ES-I3 (cell line): Measurements from ENCODE around the gene KCNIP1.

Experiments
- H3K36me3 ChIP-seq: 2 replicates; pipeline ENCODE4 v1.6.1; 2013; ENCODE audit warnings: mild to moderate bottlenecking, low read length, control low read depth, moderate library complexity; ENCODE audit not compliant: insufficient read depth
- H3K4me1 ChIP-seq: 2 replicates; pipeline ENCODE4 v1.6.1; 2013; ENCODE audit warnings: mild to moderate bottlenecking, control low read depth, low read length; ENCODE audit not compliant: insufficient read depth
- H3K9ac ChIP-seq: 2 replicates; pipeline ENCODE4 v1.6.1; 2013; ENCODE audit warnings: low read depth, mild to moderate bottlenecking, low read length, moderate library complexity
- H3K9me3 ChIP-seq: 2 replicates; pipeline ENCODE4 v1.6.1; 2013; ENCODE audit warnings: mild to moderate bottlenecking, low read length, moderate library complexity; ENCODE audit not compliant: control insufficient read depth, insufficient read depth

KCNIP1 gene

DNA sequence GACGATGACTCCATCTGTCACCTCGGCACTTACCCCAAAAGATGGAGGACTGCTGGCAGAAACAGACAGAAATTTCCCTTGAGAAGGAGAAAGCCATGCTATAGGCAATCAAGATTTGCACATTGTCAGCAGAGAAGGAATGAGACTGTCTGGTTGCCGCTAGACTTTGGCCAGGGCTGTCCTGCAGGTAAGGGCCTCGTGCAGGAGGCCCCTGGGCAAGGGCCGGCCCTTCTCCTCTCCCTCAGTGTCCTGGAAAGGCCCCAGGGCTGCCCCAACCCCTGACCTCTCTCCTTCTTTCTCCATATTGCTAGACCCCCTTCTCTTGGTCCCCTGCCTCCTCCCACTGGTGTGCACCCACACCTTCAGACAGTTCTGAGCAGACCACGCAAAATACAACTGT is 14.6 kb upstream of the KCNIP1 start:
- Histone ChIP-seq H3K4me1 (peaks cover 9% of the 10 kb centered on the region; the same call in 1 of the 2 replicates), H3K9ac (no peak overlapping the region), H3K36me3 (no peaks in the 10 kb centered on the region), H3K9me3 (no peaks in the 10 kb centered on the region)

DNA sequence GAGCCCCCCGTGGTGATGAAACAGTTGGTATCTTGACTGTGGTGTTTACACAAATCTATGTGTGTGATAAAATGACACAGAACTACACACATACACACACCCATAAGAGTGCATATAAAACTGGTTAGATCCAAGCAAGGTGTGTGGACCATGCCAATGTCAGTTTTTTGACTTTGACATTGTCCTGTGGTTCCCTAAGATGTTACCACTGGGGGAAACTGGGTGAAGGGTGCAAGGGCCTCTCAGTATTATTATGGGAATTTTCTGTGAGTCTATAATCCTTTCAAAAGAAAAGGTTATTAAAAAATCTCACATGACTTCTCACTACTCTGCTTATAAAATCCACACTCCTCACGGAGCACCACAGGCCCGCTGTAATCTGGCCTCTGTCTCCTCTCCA is 13.4 kb upstream of the KCNIP1 start:
- H3K9ac ChIP-seq, result no peak overlapping the region
- H3K9me3 ChIP-seq, result no peaks in the 10 kb centered on the region
- H3K4me1 ChIP-seq, result peaks cover 7% of the 10 kb centered on the region
- H3K36me3 ChIP-seq, result no peaks in the 10 kb centered on the region

DNA sequence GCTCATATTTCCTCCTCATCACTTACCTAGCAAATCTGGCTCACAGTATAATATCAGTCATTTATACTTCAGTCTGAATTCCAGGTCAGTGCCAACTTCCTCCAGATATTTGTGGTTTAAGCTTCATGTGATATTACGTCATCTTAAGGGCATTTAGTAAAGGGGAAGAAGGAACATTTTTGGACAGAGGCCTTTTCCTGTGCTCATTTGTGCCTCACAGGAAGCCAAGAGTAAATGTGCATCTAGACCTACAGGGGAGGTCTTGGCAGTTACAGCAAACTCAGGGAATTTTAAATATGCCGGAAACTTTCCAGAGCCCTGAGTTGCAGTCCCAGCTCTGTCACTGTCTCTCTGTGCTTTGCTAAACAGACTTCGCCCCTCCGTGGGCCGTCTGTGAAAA is 12.3 kb upstream of the KCNIP1 start:
- no peaks in the 10 kb centered on the region for H3K9me3 ChIP-seq
- H3K4me1 ChIP-seq, result peaks cover 9% of the 10 kb centered on the region
- H3K36me3 ChIP-seq, result no peaks in the 10 kb centered on the region
- H3K9ac ChIP-seq, result no peak overlapping the region

DNA sequence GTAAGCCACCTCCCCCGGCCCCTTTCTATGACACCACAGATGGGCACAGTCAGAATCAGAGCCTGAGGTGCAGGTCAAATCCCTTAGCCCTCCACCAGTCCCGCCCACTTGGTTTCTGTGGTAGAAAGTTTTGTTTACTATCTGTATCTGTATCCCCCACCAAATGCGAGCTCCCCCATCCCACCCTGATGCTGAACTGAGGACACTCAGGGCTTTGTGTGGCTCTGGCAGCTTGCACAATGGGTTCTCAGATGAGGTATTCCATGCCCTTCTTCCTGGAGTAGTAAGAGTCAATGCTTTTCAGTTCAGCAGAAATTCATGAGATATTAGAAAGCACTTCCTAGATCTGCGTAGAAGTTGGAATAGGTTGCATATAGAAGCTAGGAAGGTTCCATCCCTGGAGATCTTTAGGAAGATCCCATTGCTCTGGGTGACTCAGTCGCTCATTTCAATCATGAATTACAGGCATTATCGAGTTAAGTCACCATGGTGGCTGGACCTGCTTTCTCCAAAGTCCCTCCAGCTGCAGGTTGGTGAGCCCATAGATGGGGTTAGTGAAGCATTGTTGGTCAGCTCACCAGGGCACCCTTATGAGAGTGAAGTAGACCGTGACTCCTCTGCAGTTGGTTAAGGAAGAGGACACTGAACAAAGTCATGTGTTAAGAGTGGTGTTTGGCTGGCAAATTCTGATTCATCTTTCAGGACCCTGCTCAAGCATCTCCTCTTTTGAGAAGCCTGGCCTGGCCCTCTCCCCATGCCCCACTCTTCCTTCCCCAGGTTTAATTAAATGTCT is 10.6 kb upstream of the KCNIP1 start:
- Histone ChIP-seq H3K36me3 (no peaks in the 10 kb centered on the region), H3K9me3 (no peaks in the 10 kb centered on the region), H3K4me1 (peaks cover 9% of the 10 kb centered on the region), H3K9ac (no peak overlapping the region)

DNA sequence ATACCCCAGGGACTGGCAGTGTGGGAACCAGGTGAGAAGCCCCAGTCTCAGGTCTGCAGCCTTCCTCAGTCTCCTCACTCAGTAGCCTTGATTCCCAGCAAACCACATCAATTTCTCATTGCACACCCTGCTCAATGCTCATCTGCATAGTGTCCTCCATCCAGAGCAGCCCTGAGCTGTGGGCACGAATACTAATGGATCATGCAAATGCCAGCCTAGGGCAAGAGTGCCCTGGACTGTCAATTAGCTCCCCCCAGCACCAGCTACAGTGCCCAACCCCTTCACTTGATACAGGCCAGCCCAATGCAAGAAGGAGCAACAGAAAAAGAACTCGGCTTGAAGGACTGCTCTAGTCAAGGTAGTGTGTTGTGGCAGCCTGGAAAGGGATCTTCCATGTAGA is 9.8 kb upstream of the KCNIP1 start:
- H3K9ac ChIP-seq, result no peak overlapping the region
- H3K4me1 ChIP-seq, result peaks cover 9% of the 10 kb centered on the region
- no peaks in the 10 kb centered on the region for H3K9me3 ChIP-seq
- H3K36me3 ChIP-seq, result no peaks in the 10 kb centered on the region

DNA sequence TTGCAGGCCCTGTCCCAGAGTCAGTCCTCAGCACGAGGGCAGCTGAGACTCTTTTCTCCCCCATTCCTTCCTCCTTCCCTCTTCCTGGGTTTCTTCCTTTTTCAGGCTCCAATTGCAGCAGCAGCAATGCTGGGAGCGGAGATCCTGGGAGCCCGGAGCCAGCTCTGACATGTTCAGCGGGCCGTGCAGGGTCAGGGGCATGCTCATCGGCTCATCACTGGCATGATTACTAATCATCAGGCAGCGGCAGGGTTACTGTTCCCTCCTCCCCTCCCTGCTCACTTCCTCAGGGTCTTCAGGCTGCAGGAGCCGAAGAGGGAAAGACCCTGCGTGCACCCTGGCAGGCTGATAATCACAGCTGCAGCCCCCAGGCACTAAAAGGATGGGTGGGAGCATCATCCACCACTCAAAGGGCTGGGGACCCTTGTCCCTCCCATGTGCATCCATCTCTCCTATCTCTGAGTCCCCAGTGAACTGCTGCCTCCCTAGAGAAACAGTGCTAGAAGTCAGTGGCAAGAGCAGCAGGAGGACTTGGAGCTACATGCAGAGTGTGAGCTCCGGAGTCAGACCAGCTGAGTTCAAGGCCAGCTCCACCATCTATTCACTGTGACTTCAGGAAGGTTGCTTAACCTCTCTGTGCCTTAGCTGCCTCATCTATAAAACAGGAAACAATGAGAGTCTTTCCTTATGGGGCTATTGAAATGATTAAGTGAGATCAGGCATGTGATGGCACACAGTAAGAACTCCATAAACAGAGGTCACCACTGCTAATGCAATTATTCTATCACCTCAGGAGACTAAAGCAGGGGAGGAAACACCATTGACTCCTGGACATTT is 7.8 kb upstream of the KCNIP1 start:
- peaks cover 12% of the 10 kb centered on the region for H3K4me1 ChIP-seq
- H3K9ac ChIP-seq, result no peak overlapping the region
- no peaks in the 10 kb centered on the region for H3K36me3 ChIP-seq
- no peaks in the 10 kb centered on the region for H3K9me3 ChIP-seq

DNA sequence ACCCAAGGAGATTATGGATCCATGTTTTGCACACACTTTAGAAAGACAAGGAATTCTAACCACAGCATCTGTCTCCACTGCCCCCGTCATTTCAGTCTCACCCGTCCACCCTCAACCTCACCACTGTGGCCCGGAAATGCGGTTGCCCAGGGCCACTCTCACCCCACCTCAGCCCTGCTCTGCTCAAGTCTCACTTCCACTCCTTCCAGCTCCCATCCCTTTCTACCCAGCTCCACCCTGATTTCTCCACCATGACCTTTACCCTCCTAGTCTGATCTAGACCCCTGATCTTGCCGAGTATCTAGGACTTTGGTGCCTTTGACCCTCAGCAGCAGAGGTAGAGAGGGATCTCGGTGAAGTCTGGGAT is 7.2 kb upstream of the KCNIP1 start:
- no peaks in the 10 kb centered on the region for H3K9me3 ChIP-seq
- peaks cover 7% of the 10 kb centered on the region; the same call in 1 of the 2 replicates for H3K4me1 ChIP-seq
- no peaks in the 10 kb centered on the region for H3K36me3 ChIP-seq
- H3K9ac ChIP-seq, result no peak overlapping the region

DNA sequence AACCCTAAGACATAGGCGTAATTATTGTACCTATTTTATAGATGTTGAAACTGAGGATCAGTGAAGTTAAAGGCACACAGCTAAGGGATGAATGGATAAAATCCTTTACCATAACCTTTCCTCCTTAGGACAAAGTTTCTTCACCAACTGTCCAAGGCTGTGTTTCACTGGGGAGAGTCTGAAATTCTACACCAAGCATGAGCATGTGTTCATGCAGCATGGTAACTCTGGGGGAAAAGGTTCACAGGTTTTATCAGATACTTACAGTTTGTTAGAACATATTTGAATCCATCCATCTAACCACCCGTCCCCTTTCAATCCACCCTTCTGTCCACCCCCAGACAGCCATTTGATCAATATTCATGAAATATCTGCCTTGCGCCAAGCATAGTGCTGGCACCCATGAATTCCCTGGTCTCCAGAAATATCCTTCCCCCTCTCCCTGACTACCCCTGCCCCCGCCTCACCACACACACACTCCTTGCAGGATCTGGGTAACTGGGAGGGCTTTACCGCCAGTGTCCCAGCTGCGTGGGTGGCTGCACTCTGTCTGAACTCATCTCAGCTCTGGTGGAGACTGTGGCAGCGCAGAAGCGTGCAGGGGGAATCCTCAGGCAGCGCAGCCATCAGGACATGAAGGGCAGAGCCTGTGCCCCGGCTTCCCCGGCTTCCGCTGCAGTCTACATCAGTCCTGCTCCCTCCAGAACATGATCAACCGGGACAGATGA is 6.3 kb upstream of the KCNIP1 start:
- no peaks in the 10 kb centered on the region for H3K9me3 ChIP-seq
- H3K36me3 ChIP-seq, result no peaks in the 10 kb centered on the region
- peaks cover 7% of the 10 kb centered on the region; the same call in 1 of the 2 replicates for H3K4me1 ChIP-seq
- no peak overlapping the region for H3K9ac ChIP-seq

DNA sequence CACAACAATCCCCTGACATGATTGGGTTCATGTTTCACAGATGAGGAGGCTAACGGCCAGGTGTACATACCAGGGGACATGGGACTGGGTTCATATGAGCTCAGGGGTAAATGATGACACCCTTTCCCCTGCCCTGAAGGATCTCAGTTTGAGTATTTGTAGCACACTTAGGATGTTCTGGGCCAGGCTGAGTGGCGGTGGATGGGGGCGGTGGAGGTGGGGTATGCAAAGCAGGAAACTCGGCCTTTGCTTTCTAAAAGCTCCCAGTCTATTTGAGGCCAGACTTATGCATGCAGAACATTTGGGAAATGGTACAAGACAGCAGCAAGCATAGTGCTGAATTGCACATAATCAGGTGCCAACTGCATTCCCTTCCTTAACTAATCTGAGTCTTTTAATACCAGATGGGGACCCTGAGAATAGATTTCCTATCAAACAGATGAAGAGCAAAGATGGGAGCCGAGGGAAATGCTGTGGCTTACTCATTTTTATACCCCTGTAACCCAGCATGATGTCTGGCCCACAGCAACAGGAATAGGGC is 4.9 kb upstream of the KCNIP1 start:
- H3K36me3 ChIP-seq, result no peaks in the 10 kb centered on the region
- H3K9me3 ChIP-seq, result no peaks in the 10 kb centered on the region
- H3K4me1 ChIP-seq, result peaks cover 7% of the 10 kb centered on the region; the same call in 1 of the 2 replicates
- H3K9ac ChIP-seq, result no peak overlapping the region

DNA sequence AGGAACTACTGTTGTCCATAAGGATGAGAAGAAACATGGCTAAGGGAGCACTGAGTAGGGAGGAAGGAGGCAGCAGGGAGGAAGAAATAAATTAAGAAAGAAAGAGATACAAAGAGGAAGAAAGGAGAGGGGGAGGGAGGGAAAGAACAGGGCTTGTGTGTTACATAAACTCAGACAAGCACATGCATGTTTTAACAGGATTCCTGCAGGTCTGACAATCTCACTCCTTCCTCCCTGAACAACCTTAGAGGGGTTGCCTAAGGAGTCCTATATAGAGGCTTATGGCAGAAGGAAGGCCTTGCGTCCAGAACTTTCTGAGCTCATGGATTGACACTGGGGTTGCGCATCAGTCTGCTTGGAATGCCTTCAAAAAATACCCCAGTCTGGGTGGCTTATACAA is 4.2 kb upstream of the KCNIP1 start:
- no peaks in the 10 kb centered on the region for H3K36me3 ChIP-seq
- no peaks in the 10 kb centered on the region for H3K9me3 ChIP-seq
- peaks cover 7% of the 10 kb centered on the region; the same call in 1 of the 2 replicates for H3K4me1 ChIP-seq
- H3K9ac ChIP-seq, result no peak overlapping the region

DNA sequence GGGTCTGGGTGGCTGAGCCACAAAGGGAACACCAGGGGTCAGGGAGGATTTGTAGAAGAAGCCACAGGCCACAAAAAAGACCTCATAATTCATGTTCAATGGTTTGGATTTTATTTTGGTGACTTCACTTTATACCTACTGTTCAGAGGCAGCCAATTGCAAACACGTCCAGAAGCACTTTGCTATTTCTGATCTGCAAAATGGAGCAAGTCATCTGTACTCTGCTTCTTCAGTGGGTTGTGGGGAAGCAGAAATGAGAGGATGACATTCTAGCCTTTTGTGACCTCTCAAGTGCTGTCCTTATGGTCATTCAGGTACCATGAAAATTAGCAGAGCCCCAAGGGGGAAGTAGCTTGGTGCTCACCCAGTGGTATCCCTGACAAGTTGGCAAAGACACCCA is 2.5 kb upstream of the KCNIP1 start:
- Histone ChIP-seq H3K4me1 (peaks cover 6% of the 10 kb centered on the region; the same call in 1 of the 2 replicates), H3K9ac (no peak overlapping the region)

DNA sequence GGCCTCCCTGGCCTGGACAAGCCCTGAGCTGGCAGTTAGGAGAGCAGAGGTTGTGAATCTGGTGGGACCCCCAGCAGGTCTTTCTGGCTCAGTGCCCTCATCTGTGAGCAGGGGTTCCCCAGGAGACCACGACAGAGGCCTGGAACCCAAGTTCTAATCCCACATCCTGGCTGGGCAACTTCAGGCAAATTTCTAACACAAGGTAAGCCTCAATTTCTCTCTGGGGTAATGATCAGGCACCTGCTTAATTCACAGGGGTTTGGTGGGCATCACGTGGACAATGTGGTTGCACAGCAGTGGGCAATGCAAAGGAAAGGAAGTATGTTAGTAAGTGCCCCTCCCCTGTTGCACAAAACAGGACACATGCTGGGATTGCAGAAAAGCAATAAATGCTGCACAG is 1.9 kb upstream of the KCNIP1 start:
- peaks cover 6% of the 10 kb centered on the region; the same call in 1 of the 2 replicates for H3K4me1 ChIP-seq
- H3K9ac ChIP-seq, result no peak overlapping the region
- no peaks in the 10 kb centered on the region for H3K36me3 ChIP-seq
- no peaks in the 10 kb centered on the region for H3K9me3 ChIP-seq

More for the DNA sequence above, 2.5 kb upstream of the KCNIP1 start:
- Histone ChIP-seq H3K9me3 (no peaks in the 10 kb centered on the region), H3K36me3 (no peaks in the 10 kb centered on the region)

DNA sequence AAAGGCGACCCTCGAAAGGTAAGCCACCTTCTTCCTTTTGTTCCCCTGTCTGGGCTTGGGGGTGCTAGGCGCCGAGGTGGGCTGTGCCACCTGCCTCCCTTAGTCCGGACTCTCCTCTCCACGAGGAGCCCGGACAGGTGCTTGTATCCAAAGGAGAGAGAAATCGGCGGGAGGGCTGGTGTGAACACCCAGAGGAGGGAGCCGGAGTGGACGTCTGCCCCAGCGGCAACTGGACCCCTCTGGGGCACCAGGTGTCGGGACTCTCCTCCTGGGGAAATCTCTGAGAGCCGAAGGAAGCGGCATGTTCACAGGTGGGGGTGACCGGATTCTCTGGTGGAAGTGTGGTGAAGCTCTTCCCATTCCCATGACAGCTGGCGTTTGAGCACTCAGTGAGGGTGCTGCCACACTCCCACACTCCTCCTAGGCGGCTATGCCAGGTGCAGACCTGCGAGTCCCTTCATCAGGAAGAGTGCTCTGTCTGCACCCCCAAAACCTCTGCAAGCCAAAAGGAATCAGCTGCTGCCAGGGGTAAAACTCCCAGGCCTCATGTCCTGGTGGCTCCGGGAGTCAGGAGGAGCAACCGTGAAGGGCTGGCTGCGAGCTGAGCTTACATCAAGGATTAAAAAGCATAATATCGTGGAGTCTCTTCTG is 921 bp downstream of the KCNIP1 start:
- Histone ChIP-seq H3K36me3 (no peaks in the 10 kb centered on the region), H3K9ac (peak overlapping the region; percentile 50; the same call in 1 of the 2 replicates), H3K4me1 (peaks cover 9% of the 10 kb centered on the region; the same call in 1 of the 2 replicates), H3K9me3 (no peaks in the 10 kb centered on the region)

DNA sequence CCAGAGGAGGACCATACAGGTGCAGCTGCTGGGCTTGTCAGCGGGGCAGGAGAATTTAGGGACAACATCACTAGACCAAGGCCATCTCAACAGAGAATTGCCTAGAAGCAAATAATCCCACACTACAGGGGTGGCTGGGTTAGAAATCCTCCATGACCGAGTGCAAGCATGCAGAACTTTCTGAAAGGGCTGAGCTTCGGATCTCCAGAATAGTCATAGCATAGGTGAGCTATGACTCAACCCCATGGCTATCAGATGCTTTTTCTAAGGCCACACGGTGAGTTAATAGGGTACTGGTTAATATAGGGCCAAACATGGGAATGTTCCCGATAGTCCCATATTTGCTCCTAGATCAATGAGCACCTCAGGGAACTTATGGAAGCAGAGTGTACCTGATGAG is 4.2 kb downstream of the KCNIP1 start:
- no peaks in the 10 kb centered on the region for H3K36me3 ChIP-seq
- no peaks in the 10 kb centered on the region for H3K9me3 ChIP-seq
- no peak overlapping the region for H3K9ac ChIP-seq

More for the DNA sequence above, 4.2 kb downstream of the KCNIP1 start:
- H3K4me1 ChIP-seq, result peaks cover 9% of the 10 kb centered on the region; the same call in 1 of the 2 replicates
